ENCODE data around the gene TTC33.

DNA sequence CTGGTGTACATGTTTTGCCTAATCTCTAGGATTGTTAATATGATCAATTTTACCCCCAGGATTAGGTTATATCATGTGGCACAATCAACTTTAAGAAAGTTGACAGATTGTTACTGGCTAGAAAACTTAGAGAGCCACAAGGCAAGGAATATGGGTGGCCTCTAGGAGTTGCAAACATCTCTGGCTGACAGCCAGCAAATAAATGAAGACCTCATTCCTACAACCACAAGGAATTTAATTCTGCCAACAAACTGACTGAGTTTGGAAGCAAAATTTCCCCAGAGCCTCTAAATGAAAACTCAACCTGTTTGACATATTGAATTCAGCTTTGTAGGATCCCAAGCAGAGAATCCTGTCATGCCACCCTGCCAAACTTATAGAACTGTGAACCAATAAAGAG lies 272.4 kb downstream of the TTC33 start:
- TF ChIP-seq POLR2A (IDR thresholded peaks at IDR 0.05), result no peak
- TF ChIP-seq, protein P1, sequence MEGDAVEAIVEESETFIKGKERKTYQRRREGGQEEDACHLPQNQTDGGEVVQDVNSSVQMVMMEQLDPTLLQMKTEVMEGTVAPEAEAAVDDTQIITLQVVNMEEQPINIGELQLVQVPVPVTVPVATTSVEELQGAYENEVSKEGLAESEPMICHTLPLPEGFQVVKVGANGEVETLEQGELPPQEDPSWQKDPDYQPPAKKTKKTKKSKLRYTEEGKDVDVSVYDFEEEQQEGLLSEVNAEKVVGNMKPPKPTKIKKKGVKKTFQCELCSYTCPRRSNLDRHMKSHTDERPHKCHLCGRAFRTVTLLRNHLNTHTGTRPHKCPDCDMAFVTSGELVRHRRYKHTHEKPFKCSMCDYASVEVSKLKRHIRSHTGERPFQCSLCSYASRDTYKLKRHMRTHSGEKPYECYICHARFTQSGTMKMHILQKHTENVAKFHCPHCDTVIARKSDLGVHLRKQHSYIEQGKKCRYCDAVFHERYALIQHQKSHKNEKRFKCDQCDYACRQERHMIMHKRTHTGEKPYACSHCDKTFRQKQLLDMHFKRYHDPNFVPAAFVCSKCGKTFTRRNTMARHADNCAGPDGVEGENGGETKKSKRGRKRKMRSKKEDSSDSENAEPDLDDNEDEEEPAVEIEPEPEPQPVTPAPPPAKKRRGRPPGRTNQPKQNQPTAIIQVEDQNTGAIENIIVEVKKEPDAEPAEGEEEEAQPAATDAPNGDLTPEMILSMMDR (IDR thresholded peaks at IDR 0.05), result no peak
